Stimulated activated CD4-positive, alpha-beta T cell treated with anti-CD3 and anti-CD28 coated beads, Interleukin-2, amount 100 ng/mL, for 24 hours (primary cell): Measurements from ENCODE around the gene MARCHF10.
"Not testable (repeated sequence)": the region's sequence is repeated elsewhere in the genome, so short reads cannot be mapped to it uniquely, and the experiment has no call there.

Source experiments
- DNase-seq, 2 donors: peaks; one replicate each; pipeline ENCODE4 v3.0.0-alpha.2; 2020

Gene MARCHF10, protein sequence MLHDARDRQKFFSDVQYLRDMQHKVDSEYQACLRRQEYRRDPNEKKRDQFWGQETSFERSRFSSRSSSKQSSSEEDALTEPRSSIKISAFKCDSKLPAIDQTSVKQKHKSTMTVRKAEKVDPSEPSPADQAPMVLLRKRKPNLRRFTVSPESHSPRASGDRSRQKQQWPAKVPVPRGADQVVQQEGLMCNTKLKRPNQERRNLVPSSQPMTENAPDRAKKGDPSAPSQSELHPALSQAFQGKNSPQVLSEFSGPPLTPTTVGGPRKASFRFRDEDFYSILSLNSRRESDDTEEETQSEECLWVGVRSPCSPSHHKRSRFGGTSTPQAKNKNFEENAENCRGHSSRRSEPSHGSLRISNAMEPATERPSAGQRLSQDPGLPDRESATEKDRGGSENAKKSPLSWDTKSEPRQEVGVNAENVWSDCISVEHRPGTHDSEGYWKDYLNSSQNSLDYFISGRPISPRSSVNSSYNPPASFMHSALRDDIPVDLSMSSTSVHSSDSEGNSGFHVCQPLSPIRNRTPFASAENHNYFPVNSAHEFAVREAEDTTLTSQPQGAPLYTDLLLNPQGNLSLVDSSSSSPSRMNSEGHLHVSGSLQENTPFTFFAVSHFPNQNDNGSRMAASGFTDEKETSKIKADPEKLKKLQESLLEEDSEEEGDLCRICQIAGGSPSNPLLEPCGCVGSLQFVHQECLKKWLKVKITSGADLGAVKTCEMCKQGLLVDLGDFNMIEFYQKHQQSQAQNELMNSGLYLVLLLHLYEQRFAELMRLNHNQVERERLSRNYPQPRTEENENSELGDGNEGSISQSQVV

DNA sequence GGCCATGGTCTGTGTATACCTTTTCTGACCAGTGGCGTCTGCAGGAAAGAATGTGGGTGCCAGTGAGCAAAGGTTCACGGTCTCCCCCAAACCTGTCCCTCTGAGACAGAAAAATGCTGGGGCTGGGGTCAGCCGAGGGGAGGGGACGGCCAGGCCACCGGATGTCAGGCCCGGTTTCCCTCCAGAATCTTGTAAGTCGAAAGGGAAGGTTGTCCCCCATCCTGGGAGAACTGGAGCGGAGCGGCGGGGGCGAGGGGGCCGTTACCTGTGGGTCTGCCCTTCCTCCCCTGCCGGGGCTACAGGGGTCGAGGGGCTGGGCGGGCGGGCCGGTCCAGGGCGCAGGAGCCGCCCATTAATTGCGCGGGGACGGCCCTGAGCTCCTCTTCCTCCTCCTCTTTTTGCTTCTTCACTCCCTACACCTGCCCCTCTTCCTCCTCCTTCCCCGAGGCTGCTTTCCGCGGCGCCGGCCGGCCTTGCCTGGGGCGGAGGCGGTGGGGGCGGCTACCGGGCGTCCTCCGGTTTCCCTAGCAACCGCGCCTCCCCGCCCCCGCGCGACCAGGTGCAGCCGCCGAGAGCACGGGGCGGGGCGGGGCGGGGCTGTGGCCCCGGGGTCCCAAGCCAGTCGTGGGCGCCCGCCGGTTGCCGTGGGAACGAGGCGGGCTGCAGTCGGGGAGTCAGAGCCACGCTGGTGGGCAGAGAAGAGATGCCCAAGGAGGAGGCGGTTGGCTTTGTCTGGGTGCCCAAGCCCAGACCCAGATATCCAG is at the start of gene MARCHF10:
Gene MARCHF10 (minus strand): TSS at position 503 of the 764 bp plus-strand sequence. CDS start 6,579 bp downstream, outside the sequence.
- peak; percentile 19 to 57 for DNase-seq

DNA sequence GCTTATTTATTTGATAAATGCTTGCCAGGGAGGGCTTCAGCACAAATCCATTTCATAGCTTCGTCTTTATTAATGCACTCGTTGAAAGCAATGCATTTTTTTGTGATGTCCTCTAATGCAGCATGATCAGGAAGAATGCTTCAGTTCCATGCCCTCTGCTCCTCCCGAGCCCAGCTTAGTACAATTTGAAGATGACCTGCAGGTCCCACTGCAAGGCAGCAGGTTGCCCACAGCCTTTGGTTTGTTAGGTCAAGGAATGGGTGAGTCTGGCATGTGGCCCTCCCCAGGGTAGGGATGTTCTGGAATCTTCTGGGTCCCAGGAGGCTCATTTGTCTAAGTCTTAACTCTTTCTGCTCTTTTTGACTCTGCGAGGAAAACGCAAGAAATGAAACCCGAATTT is 49.4 kb upstream of the MARCHF10 start:
- DNase-seq, result no peak

DNA sequence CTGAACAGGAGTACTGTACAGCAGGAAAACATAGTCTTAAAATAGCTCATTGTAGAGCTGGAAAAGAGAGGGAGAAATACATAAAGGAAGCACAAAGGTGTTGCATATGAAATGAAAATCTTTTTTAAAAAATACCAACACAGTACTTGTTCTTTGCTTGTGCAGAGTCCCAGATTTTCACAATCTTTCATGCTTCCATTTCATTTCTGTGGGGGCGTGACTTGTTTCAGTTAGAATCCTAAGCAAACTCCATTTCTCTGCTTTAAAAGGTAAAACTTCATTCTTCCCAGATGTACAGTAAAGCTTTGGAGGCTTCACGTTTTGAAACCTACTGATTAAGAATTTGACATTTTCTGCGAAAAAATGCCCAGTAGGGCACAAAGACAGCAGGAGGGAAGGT is 48.5 kb upstream of the MARCHF10 start:
- no peak for DNase-seq

DNA sequence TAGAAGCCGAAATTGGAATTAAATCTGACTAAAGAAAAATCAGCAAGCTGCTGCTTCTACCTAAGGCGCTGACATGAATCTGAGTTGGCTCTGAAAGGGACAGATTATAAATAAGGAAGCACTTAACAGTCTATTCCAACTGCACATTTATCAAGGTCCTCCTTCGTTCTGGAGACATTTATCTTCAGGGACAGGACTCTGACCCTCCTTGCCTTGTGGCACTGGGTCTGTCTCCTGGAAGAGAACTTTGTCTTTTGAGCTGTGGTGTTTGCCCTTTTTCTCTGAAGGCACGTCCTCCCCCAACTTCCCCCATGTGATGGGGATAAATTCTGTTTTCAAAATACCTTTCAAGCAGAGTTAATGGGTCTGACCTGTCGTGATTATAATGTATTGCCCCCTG is 47.0 kb upstream of the MARCHF10 start:
- DNase-seq, result no peak

DNA sequence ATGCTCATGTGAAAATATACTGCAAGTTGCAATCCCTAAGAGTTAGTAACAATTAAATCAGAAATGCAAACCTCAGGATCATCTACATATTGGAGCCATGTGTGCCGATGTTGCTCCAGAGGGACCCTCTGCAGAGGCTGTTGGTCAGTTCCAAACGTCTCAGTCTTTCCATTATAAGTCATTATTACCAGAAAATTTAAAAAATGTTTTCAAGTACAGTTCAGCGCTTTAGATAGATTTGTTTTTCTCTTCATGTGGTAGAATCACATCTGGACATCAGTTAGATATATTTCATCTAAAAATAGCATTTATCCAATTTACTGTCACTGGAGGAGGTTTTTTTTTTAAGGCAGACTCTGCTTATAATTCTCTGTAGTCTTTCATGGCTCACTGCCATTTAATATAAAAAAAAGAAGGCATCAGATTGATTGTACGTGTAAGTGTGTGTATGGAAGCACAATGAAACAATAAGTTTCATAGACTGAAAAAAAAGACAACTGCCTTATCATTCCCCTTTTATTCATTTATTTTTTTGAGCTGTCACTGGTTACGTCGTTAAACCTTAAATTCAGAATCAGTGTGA is 46.1 kb upstream of the MARCHF10 start:
- DNase-seq, result no peak

DNA sequence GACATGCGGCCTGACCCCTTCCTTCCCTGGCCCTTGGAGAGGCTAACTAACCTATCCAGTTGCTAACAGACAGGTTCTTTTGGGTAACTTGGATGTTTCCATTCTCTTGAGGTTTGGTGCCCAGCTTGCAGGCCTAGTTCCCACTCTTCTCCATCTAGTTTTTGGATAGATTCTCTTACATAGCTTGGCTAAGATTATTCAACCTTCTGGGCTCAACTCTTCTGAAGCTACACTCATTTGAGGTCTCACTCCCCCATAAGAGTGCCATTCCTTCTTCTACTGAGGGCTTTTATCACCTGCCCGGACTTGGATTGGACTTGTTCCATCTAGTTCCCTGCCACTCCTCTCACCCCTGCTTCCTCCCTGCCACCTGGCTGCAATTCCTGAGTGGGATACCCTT is 44.1 kb upstream of the MARCHF10 start:
- no peak for DNase-seq

DNA sequence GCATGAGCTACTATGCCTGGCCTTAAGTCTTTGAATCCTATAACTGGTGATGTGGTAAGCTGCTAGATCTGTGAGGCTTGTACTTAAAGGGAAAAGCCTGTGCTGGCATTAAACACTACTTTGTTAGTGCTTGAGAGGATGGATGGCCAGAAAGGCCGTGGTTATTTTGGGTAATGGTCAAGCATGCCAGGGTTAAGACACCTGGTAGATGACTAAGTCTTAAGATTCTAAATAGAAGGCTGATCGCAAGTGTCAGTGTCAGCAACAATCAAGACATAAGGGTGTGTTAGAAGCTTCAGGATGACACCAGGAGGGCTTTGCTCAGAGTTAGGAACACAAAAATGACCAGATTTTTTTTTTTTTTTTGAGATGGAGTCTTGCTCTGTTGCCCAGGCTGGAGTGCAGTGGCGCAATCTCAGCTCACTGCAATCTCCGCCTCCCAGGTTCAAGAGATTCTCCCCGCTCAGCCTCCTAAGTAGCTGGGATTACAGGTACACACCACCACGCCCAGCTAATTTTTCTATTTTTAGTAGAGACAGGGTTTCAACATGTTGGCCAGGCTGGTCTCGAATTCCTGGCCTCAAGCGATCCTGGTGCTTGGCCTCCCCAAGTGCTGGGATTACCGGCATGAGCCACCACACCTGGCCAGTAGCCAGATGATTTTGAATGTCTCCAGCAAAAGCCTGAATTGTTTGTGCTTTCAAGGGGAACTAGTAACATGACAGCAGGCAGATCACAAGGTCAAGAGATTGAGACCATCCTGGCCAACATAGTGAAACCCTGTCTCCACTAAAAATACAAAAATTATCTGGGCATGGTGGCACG is 41.7 kb upstream of the MARCHF10 start:
- DNase-seq, result not testable (repeated sequence)

DNA sequence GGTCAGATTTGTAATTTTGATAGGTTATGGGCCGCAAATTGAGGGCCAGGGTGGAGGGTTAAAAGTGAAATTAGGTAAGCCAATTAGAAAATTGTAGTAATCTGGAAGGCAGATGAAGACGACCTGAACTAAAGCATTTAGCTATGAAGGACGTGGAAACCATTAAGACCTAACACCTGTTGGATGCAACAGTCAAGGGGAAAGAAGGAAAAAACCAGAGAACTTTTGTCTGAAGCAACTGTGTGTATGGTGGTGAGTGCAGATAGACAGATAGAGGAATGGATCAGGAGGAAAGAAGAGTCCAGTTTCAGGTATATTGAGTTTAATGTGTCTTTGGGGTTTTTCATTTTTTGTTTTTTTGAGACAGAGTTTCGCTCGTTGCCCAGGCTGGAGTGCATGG is 40.2 kb upstream of the MARCHF10 start:
- DNase-seq, result no peak

DNA sequence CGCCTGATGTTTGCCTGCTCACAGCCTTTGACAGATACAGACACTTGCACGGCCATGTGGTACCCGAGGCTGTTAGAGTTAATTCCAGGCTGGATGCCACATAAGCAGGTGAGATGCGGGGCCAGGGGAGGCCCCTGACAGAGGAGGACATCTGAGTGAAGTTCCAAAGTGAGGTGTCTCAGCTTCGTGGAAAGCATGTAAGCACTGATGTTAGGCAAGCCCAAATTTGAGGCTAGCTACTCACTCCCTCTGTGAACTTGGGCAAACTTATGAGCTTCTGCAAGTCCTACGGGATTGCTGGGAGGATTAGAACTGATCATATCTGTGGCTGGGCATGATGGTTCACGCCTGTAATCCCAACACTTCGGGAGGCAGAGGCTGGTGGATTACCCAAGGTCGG is 39.3 kb upstream of the MARCHF10 start:
- no peak for DNase-seq

DNA sequence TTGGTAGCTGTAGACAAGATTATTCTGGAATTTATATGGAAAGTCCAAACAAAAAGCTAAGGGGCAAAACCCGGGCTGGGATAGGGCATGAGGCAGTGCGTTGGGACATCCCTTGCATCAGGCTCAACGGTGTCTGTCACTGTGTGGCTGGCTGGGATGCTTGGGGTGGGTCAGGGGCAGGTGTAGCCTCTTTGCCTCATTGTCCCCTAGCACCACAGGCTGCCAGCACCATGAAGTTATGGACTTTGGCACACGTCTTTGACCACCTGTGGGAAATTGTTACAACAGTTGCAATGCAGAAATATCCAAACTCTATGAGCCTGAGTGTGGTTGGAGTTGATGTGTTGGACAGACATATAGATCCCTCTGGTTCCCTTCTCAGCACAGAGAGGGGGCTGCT is 32.8 kb upstream of the MARCHF10 start:
- no peak for DNase-seq

DNA sequence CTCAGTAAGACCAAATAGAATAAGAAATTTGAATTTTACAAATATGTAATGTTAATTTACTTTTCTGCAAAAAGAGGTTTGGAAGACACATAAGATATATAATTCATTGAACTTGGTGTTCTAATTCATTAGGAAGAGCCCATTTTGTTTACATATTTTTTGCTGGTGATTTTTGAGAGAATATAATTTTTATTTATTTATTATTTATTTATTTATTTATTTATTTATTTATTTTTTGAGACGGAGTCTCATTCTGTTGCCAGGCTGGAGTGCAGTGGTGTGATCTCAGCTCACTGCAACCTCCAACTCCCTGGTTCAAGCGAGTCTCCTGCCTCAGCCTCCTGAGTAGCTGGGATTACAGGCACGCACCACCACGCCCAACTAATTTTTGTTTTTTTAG is 25.7 kb upstream of the MARCHF10 start:
- DNase-seq, result not testable (repeated sequence)

DNA sequence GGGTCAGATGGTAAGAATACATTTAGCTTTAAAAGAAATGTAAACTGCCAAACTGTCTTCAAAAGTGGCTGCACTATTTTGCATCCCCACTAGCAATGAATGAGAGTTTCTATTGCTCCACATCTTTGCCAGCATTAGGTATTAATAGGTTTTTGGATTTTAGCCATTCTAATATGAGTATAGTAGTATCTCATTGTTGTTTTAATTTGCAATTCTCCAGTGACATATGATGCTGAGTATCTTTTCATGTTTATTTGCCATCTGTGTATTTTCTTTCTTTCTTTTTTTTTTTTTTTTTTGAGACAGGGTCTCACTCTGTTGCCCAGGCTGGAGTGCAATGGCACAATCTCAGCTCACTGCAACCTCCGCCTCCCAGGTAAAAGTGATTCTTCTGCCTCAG is 24.3 kb upstream of the MARCHF10 start:
- DNase-seq, result no peak

DNA sequence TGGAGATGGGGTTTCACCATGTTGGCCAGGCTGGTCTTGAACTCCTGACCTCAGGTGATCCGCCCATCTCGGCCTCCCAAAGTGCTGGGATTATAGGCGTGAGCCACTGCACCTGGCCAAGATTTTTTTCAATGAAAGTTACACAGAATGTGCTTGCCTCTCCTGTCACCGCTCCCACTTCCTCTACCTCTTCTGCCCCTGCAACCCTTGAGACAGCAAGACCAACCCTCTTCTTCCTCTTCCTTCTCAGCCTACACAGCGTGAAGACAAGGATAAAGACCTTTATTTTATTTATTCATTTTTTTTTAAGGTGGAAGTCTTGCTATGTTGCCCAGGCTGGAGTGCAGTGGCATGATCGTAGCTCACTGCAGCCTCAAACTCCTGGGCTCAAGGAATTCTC is 23.0 kb upstream of the MARCHF10 start:
- not testable (repeated sequence) for DNase-seq

DNA sequence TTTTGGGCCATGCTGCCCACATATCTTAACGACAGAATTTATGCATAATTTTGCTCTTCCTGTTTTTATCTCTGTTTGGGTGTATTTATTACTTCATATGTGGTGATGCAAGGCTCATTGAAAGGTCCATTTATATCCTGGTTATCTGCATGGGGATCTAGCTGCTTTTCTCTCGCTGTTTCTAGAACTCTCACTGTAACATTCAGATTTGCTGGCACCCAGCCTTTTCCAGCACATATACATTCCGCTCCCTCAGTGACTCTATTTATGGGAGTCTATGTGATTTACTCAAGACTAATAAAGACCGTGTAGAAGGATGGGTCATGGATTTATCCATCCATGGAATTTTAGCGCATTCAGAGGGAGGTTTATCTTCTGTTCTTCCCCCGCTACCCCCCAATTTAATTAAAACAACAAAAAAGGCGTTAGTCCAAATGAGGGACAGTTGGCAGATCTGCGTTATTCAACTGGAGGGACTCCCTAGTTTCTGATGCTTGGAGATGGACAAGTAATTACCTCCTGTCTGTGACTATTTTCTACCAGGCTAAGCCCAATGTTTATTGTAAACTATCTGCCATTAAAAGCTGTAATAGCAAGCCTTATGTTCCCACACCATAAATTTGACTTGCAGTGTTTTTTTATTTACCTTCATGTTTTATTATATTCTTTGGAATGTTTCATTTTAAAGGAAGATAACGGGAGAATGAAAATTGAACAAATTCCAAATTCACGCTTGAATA is 19.8 kb upstream of the MARCHF10 start:
- no peak for DNase-seq

DNA sequence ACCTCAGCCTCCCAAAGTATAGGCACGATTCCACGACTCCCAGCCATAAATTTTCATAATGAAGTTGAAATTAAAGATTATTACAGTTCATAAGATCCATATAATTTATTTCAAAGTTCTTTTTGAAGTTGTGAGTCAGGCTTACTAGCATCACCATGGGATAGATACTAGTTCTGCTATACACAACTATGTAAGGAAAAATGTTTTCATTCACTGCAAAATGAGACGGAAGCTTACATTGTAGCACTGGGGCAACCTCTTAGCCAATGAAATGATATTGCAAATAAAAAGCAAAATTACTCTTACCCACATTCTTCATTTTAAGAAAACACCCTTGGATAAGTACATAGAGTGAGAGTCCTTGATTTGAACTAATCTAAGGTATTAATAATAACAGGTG is 18.8 kb upstream of the MARCHF10 start:
- no peak for DNase-seq

DNA sequence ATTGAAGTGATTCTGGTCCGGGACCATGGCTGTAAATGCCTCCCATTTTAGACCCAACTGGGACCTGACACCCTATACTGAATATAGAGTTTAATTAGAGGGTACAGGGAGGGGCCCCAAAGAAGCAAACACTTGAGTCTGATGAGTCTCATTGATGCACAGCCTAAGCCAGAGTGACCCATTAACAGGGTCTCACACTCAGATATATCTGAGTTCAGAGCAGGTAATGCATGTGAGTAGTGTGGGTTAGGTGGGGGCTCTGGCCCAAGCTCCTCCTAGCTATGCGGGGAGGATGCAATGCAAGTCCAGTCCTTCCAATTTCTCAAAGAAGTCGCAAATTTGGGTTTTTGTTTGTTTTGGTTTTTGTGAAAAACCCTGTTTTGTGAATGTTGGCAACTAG is 17.1 kb upstream of the MARCHF10 start:
- no peak for DNase-seq

DNA sequence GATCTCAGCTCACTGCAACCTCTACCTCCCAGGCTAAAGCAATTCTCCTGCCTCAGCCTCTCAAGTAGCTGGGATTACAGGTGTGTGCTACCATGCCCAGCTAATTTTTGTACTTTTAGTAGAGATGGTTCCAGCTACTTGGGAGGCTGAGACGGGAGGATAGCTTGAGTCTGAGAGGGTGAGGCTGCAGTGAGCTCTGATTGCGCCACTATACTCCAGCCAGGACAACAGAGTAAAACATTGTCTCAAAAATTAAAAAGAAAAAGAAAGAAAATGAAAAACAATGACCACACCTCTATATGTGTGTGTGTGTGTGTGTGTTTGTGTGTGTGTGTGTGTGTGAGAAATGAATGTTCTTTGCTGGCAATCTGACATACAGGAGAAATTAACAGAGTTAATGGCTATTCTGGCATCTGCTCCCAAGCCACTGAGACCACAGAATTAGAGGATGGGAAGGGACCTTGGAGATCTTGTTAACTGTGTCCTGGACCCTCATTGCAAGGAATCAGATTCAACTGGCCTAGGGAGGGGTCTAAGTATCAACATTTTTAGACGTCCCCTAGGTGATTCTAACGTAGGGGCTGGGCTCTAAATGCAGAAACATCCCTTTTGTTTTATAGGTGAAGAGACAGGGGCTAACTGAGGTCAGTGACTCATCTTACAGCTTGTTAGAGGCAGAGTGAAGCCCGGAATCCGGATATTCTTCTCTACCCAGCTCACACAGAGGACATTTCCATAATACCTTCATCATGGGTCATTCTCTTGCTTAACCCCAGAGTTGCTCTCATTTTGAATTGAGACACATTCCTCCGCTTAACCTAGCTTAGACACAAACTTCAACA is 16.4 kb upstream of the MARCHF10 start:
- DNase-seq, result no peak

DNA sequence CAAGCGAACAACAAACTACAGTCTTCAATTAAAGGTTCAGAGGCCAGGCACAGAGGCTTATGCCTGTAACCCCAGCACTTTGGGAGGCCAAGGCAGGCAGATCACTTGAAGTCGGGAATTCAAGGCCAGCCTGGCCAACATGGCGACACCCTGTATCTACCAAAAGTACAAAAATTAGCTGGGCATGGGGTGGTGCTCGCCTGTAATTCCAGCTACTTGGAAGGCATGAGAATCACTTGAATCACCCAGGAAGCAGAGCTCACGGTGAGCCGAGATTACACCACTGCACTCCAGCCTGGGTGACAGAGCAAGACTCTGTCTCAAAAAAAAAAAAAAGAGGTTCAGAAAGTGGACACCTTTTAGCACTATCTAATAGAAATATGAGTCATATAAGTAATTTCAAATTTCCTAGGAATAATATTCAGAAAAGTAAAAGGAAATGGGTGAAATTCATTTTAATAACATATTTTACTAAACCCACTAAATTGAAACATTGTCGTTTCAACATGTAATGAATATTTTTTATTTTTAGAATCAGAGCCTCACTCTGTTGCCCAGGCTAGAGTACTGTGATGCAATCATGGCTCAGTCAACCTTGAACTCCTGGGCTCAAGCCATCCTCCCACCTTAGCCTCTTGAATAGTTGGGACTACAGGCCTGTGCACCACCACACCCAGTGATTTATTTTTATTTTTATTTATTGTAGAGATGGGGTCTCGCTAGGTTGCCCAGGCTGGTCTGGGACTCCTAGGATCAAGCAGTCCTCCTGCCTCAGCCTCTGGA is 15.2 kb upstream of the MARCHF10 start:
- DNase-seq, result no peak

DNA sequence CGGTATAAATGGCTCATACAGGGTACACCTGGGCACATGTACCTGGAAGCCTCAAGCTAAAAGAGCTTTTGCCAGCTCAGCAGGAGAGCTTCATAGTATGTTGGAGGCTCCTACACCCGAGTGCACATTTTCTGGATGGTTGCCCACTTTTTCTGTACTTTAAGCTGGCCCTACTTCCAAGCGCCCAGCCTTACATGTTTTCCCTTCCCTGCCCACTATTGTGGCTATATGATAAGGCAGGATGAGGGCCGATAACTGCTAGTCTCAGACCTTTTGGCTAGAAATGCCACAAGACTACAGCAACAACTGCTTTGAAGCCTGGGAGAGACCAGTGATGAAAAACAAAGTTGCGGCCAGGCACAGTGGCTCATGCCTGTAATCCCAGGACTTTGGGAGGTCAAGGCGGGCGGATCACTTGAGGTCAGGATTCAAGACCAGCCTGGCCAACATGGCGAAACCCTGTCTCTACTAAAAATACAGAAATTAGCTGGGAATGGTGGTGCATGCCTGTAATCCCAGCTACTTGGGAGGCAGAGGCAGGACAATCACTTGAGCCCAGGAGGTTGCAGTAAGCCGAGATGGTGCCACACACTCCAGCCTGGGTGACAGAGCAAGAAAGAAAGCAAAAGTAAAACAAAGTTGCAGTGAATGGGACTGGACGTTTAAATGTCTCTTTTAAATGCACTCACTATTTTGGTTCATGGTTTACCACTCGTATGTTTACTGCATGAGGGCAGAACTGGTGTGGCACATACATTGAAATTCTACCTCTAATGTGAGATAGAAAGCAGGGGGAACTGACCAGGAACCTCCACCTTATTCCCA is 14.2 kb upstream of the MARCHF10 start:
- no peak for DNase-seq
